Measurements from ENCODE around the gene ANO3. TPM values are rescaled to one million over a fixed set of nuclear protein-coding genes. Genes with fewer than 3 reads are reported as not detected.

The ANO3 gene
- total RNA-seq (2022; extraction: Qiagen RNA extraction): 0.01 to 0.14 TPM (median 0.02 TPM) in 4 of 5 replicates, not detected in the other

GRCh38 chr11:26331911-26332571 is at the start of gene ANO3:
Gene ANO3, plus strand, starts transcription at chr11:26332130. Its CDS starts 146 bp downstream, at chr11:26332276.

GRCh38 chr11:26571861-26572654 is 240.1 kb downstream of the ANO3 start, which contains the start of gene MUC15:
Gene MUC15, minus strand, starts transcription at chr11:26572263. Its CDS starts 5,169 bp downstream, at chr11:26567094.

Other genes starting within 250 kb of the ANO3 start
- not detected in 5 replicates for gene MUC15, start 240.1 kb downstream of the ANO3 start, total RNA-seq (2022; extraction: Qiagen RNA extraction)

Measured in A549 treated with CORT108297 at 1 μM for 4 hours (cell line).